Measurements from ENCODE around the gene CLCN6.

GRCh38 chr1:11874258-11874562 is 68.2 kb downstream of the CLCN6 start:
- no peak for TF ChIP-seq ZNF76 (tag by site-specific recombination; IDR thresholded peaks at IDR 0.05; ENCODE audit: borderline replicate concordance, low read depth)
- no peak for TF ChIP-seq RBAK (tag by site-specific recombination; IDR thresholded peaks at IDR 0.05)
- TF ChIP-seq, protein P1, sequence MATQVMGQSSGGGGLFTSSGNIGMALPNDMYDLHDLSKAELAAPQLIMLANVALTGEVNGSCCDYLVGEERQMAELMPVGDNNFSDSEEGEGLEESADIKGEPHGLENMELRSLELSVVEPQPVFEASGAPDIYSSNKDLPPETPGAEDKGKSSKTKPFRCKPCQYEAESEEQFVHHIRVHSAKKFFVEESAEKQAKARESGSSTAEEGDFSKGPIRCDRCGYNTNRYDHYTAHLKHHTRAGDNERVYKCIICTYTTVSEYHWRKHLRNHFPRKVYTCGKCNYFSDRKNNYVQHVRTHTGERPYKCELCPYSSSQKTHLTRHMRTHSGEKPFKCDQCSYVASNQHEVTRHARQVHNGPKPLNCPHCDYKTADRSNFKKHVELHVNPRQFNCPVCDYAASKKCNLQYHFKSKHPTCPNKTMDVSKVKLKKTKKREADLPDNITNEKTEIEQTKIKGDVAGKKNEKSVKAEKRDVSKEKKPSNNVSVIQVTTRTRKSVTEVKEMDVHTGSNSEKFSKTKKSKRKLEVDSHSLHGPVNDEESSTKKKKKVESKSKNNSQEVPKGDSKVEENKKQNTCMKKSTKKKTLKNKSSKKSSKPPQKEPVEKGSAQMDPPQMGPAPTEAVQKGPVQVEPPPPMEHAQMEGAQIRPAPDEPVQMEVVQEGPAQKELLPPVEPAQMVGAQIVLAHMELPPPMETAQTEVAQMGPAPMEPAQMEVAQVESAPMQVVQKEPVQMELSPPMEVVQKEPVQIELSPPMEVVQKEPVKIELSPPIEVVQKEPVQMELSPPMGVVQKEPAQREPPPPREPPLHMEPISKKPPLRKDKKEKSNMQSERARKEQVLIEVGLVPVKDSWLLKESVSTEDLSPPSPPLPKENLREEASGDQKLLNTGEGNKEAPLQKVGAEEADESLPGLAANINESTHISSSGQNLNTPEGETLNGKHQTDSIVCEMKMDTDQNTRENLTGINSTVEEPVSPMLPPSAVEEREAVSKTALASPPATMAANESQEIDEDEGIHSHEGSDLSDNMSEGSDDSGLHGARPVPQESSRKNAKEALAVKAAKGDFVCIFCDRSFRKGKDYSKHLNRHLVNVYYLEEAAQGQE (tag by site-specific recombination; IDR thresholded peaks at IDR 0.05) = no peak
- TF ChIP-seq, protein P2, sequence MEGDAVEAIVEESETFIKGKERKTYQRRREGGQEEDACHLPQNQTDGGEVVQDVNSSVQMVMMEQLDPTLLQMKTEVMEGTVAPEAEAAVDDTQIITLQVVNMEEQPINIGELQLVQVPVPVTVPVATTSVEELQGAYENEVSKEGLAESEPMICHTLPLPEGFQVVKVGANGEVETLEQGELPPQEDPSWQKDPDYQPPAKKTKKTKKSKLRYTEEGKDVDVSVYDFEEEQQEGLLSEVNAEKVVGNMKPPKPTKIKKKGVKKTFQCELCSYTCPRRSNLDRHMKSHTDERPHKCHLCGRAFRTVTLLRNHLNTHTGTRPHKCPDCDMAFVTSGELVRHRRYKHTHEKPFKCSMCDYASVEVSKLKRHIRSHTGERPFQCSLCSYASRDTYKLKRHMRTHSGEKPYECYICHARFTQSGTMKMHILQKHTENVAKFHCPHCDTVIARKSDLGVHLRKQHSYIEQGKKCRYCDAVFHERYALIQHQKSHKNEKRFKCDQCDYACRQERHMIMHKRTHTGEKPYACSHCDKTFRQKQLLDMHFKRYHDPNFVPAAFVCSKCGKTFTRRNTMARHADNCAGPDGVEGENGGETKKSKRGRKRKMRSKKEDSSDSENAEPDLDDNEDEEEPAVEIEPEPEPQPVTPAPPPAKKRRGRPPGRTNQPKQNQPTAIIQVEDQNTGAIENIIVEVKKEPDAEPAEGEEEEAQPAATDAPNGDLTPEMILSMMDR (tag by site-specific recombination; IDR thresholded peaks at IDR 0.05) = no peak
- TF ChIP-seq PRDM1 (tag by site-specific recombination; IDR thresholded peaks at IDR 0.05) = no peak
- no peak for TF ChIP-seq ZNF274 (IDR thresholded peaks at IDR 0.05; ENCODE audit: low read length)
- no peak for TF ChIP-seq ZNF274 (tag by site-specific recombination; IDR thresholded peaks at IDR 0.05; ENCODE audit: borderline replicate concordance)
- no peak for TF ChIP-seq ZSCAN23 (tag by site-specific recombination; IDR thresholded peaks at IDR 0.05)
- no peak for TF ChIP-seq ZNF24 (tag by site-specific recombination; IDR thresholded peaks at IDR 0.05)
- TF ChIP-seq ZNF169 (tag by site-specific recombination; IDR thresholded peaks at IDR 0.05) = no peak
- no peak for TF ChIP-seq ZNF785 (tag by site-specific recombination; IDR thresholded peaks at IDR 0.05)
- TF ChIP-seq ZNF513 (tag by site-specific recombination; IDR thresholded peaks at IDR 0.05) = no peak
- no peak for TF ChIP-seq ZIC2 (tag by site-specific recombination; IDR thresholded peaks at IDR 0.05)
- no peak for TF ChIP-seq ZNF777 (tag by site-specific recombination; IDR thresholded peaks at IDR 0.05; ENCODE audit: borderline replicate concordance)

Measured in HEK293 (cell line).